NB4 (cell line): Measurements from ENCODE around the gene COPS7B.

Experiments
- DNase-seq: peaks from one replicate; pipeline ENCODE4 v3.0.0; 2010; ENCODE audit warnings: low read depth
- H3K4me3 ChIP-seq: one replicate; pipeline ENCODE4 v1.5.1; 2011; ENCODE audit warnings: mild to moderate bottlenecking, low read depth, low read length, moderate library complexity
- MYC ChIP-seq: IDR thresholded peaks from 2 replicates; pipeline ENCODE4 v1.6.1; 2011; ENCODE audit warnings: low read depth, low read length
- POLR2A ChIP-seq: IDR thresholded peaks from 2 replicates; pipeline ENCODE4 v1.6.1; 2011; ENCODE audit warnings: mild to moderate bottlenecking; ENCODE audit not compliant: insufficient read length; ENCODE audit errors: extremely low read depth
- TF ChIP-seq, protein P1 (sequence below): IDR thresholded peaks from one replicate; pipeline ENCODE4 v1.5.1; 2012; ENCODE audit warnings: low read depth, low read length
- TF ChIP-seq, protein P2 (sequence below): IDR thresholded peaks from 2 replicates; pipeline ENCODE4 v1.6.1; 2011; ENCODE audit warnings: low read depth, low read length

COPS7B gene

DNA sequence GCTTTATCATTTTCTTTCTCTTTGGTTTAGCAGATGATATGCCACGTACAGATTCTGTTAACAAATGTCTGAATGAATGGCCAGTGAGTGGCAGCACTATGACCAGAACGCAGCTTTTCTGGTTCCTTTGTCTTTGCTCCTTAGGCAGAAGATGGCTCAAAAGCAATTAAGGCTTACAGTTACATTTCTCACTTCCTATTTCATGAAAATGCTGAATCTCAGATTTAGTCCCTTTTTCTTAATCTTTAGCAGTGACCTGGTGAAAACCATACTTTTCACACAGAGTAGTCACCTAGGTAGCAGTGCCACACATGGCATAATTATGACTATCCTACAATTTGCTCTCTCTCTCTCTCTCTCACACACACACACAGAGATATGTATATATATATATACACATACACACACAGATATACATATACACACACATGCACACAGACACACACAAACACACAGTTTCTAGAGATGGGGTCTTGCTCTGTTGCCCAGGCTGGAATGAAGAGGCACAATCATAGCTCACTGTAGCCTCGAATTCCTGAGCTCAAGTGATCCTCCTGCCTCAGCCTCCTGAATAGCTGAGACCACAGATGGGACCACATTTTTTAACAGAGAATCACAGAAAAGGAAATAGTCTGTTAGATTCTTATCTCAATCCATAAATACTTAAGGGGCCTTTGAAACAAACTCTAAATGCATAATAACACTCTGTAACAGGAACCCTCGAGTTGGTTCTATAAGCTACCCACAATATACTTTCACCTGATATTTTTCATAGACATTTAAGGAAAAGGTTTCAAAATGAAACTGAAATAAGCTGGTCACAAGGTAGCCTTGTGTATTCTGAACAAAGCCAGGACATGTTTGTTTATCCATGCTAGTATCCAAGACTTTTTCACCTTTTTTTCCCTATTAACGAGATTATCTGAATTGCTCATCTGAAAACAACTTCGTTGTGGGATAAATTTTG is 16.8 kb upstream of the COPS7B start:
- no peak for DNase-seq
- no peak for TF ChIP-seq POLR2A
- TF ChIP-seq, protein P1, sequence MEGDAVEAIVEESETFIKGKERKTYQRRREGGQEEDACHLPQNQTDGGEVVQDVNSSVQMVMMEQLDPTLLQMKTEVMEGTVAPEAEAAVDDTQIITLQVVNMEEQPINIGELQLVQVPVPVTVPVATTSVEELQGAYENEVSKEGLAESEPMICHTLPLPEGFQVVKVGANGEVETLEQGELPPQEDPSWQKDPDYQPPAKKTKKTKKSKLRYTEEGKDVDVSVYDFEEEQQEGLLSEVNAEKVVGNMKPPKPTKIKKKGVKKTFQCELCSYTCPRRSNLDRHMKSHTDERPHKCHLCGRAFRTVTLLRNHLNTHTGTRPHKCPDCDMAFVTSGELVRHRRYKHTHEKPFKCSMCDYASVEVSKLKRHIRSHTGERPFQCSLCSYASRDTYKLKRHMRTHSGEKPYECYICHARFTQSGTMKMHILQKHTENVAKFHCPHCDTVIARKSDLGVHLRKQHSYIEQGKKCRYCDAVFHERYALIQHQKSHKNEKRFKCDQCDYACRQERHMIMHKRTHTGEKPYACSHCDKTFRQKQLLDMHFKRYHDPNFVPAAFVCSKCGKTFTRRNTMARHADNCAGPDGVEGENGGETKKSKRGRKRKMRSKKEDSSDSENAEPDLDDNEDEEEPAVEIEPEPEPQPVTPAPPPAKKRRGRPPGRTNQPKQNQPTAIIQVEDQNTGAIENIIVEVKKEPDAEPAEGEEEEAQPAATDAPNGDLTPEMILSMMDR, result no peak
- no peak for TF ChIP-seq MYC
- TF ChIP-seq, protein P2, sequence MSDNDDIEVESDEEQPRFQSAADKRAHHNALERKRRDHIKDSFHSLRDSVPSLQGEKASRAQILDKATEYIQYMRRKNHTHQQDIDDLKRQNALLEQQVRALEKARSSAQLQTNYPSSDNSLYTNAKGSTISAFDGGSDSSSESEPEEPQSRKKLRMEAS, result no peak
- H3K4me3 ChIP-seq, result no peak overlapping the region

DNA sequence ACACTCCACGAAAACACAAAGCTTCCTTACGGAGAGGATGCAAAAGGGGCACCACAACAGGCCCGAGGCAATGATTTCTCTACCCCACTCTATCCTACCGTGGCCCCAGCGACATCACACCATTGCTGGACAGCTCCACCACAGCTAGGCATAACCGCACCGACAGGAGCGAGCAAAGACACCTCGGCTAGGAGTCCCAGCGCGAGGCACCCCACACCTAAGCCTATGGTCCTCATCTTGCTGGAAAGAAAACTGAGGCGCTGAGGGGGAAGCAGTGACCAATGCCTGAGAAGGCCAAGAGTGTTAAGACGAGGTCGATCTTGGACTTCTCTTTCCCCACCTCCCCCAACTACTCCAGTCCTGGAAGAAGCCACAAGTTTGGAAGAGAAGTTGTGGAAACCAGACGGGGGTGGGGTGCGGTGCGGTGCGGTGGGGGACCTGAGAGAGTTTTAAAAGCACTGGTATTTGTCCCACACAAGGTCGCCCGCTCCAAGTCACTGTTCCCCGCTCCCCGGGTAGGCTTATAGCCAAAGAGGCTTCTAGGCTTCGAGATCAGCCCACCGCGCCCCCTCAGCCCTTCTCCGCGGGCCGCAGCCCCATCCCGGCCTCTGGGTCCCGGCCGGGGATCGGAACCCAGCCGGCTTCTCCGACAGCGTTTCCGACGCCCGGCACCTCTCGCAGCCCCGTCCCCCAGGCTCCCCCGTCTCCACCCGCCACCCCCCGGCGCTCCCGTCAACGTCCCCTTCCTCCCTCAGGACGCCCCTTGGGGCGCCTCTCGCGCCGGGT is 5.9 kb upstream of the COPS7B start:
- TF ChIP-seq, protein P1, result no peak
- TF ChIP-seq, protein P2, result no peak; the same call in 1 of the 2 replicates
- TF ChIP-seq POLR2A (no peak), MYC (no peak)
- peak overlapping the region; percentile 86 for H3K4me3 ChIP-seq
- peak; percentile 69 for DNase-seq

DNA sequence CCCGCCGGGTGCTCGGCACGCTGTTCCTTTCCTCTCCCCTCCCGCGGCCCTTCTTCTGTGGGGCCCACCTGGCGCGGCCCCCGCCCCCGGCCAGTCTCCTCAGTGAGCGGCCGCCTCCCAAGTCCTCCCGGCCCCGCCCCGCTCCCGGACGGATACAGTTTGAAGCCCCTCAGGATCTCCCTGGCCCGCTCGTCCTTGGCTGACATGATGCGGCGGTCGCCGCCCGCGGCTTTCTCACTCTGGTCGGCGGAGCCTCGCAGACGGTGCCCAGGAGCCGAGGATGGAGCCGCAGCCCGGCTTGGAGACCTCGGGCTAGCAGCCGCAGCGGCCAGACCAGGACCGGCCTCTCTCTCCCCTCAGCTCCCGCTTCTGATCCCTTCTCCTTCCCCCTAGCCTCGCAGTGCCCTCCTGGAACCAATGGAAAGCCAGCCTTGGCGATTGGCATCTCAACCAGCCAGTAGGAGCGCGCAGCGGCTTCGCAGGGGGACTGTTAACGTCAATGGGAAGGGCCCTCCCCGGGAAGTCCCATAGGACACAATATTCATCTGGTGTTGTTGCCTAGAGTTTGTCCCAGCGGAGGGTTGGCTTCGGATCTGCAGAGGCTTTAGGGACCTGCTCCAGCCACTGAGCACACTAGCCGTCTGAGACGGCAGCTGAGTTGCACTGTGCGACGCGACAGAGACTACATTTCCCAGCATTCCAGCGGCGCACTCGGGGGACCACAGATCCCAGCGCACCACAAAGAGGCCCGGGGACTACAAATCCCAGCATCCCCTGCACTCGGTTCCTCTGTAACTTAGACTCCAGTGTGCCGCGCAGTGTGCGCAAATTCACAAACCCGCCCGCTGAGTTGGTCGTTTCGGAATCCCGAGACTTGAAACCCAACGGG is 5.1 kb upstream of the COPS7B start, which contains the start of gene PDE6D:
Gene PDE6D (minus strand): TSS at position 374 of the 889 bp plus-strand sequence. CDS start 168 bp downstream, at position 206.
- peak; percentile 99 for DNase-seq
- peak within 1 kb of the TSS; percentile 86 for H3K4me3 ChIP-seq
- TF ChIP-seq, protein P1, result no peak
- peak; percentile 81 for TF ChIP-seq MYC
- TF ChIP-seq, protein P2, result 0 out of 2 replicates have a peak, but pooled peaks have one; percentile 29
- TF ChIP-seq POLR2A, result peak; percentile 50

DNA sequence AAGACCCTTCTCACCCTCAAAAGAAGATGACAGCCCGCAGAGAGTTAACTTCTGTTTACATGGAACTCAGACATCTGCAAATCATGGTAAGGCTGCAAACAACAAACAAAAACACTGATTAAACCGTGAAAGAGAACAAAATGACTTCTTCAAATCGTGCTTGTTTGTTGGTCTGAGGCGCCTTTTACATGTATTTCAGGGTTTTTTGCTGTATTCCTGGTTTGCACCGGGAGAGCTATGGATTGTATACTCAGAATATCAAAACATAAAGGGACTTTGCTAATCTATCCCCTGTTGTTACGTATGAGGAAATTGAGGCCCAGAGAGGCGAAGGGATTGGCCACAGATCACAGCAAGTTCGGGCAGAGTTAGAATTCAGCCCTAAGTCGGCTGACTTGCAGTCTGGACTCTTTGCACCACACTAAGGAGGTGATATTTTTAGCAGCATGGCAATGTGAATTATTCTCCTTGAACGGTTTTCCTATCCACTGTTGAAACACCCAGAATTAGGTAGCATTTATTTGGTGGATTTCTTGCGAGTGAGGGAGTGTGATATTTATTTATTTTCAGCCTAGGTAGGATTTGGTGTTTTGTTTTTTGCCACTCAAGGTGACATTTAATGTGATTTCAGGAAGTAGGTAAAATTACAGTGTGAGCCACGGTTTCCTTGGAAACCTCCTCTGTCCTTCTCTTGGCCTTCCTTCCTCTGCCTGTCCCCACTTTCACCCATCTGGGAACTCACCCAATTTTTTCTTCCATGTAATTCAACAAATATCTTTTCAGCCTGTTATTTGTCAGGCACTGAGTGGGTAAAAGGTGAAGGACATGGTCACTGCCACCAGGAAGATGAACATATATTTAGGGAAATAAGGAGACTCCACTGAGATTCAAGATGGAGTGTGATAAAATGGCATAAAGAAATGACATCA is 4.2 kb upstream of the COPS7B start:
- DNase-seq, result peak; percentile 69
- TF ChIP-seq MYC (no peak), POLR2A (no peak)
- TF ChIP-seq, protein P2, result no peak
- TF ChIP-seq, protein P1, result no peak
- peak overlapping the region; percentile 86 for H3K4me3 ChIP-seq
